ACHN (cell line): ENCODE results near the gene PLA2R1.
A peak's percentile ranks its signal among the peaks of the same experiment; 100 is the strongest.

Source experiments
- DNase-seq: peaks from one replicate; pipeline ENCODE4 v3.0.0-alpha.2; 2015
- in situ Hi-C: cut with HindIII; loops from 2 replicates; pipeline ENCODE4 v1.10.0; 2017; ENCODE audit warnings: low sequenced_read_pairs, low pct_ligation_motif_present, low pct_unique_long_range_greater_than_20kb

The PLA2R1 gene

DNA sequence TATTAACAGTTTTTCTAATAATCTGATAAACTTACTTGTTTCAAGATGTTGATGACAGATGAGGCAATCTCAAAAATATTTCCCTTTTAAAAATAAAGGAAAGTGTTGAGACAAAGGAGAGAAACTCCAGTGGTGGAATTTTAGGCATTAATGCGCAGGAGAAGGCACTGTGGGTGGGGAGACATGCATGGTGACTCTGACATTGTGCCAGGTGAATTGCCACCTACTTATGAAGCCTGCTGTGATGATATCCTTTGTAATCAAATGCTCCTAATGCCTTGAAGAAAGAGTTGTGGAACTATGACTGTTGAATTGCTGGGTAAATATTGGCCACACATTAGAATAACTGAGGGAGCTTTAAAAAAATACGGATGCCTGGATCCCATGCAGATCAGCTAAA is 101.4 kb downstream of the PLA2R1 start:
- DNase-seq = no peak
- in situ Hi-C loops = no loop called here

DNA sequence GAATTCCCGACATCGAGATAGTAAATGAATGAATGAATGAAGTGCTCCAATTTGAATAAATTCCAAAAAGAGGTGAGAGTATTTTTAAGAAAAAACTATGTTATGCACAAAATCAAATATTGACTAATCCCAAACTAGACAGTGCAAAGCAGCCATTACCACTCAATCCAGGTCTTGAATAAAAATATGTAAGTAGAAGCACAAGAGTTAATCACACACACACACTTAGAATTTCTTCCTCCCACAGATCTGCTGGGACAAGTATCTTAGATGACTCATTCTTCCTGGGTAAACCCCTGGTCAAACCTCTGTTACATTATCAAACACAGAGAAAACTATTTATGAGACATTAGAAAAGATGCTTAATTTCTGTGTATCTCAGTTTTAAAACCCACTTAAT is 102.0 kb downstream of the PLA2R1 start:
- in situ Hi-C loops = no loop called here
- DNase-seq = peak; percentile 55

DNA sequence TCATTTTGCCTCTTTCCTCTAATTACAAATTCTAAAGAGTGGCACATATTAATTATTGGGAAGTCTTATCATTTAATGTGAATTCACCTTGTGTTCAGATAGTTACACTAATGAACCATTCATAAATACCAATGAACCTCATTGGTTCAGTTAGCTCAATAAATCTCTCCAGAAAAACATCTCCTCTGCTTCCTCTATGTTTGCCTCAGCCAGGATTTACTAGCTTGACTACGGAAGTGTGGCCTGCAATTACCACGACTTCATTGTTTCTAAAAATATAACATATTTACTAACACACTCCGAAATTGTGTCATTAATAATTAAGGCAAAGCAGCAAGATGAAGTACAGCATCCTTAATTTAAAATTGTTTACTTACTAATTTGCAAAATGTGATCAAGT is 103.3 kb downstream of the PLA2R1 start:
- no peak for DNase-seq
- in situ Hi-C loops = no loop called here

DNA sequence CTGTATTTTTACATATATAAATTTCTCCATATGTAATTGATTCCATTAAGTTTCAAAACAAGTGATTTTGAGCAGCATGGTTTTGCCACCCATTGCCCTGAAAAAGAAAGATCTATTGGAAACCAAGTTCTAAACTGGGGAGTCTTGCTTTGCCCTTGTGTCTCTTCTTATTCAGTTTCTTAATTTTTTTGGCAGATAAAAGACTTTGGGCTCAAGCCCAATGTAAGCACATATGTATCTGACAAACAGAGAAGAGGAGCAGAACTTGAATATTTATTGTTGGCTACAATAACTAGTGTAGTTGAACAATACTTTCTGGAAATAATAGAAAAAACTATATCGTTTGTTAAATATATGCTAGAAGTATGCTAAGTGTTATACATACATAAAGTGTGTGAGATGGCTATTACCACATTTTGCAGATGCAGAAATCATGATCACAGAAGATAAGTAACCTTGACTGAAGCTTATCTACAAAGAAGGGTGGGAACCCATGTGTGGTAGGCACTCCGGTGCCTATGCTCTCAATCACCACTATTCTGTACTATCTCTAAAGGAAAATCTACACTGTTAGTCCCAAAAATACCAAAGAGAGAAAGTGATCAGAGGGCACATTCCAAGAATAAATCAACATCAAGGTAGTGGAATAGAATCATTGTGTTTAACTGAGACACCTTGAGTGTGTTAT is 109.1 kb downstream of the PLA2R1 start:
- no peak for DNase-seq
- in situ Hi-C loops = no loop called here

DNA sequence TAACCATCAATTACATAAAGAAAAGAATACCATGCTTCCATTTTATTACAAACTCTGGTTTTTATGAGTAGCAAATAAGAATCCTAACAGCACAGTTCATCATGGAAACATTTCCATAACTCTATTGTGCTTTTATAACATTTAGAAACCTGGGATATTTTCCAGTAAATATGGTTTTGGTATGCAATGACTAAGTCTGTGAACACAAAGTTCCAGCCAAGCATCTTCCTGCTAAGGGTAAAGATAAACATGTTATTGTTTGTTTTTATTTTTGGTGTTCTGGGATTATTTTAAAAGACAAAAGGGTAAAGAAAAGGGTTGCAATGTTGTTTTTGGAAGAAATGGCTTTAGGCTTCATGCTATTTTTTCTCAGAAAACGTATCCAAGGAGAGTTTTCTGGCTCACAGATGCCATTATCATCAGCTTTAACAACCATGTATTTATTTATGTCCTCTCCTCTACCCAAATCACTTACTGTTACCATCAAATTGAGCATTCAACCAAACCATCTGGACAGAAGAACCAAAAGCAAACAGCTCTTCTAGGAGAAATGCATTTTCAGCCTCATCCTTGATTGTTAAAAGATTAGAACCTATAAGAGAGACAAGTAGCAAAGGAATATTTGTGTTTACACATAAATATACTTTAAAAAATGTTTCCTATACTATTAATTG is 116.0 kb downstream of the PLA2R1 start:
- in situ Hi-C loops = no loop called here
- DNase-seq = no peak

DNA sequence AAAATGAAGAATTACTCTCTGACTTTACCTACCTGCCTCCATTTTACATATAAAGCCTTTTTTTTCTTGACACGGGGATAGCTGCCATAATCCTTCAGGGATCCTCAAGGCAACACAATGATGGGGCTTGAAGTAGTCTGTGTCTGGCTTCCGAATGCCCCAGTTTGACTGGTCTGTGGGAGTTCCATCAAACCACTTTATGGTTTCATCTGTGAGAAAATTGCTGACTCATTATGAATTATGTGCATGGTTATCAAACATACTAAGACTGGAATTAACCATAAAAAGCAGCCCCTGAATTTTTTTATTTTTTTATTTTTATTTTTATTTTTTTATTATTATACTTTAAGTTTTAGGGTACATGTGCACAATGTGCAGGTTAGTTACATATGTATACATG is 117.5 kb downstream of the PLA2R1 start:
- DNase-seq = no peak
- in situ Hi-C loops = no loop called here

DNA sequence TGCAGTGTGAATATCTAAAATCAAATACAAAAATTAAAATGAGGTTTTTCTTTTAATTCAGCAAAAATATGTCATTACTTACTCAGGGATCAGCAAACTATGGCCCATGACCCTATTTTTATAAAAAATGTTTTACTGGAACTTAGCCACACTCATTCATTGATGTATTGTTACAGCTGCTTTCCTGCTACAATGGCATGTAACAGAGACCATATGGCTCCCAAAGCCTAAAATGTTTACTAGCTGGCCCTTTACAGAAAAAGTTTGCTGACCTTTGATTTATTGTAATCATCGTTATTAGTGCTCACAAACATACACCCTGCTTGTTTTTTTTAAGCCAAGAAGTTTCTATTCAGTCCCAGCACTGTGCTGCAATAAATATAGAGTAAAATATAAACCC is 120.3 kb downstream of the PLA2R1 start:
- in situ Hi-C loops = no loop called here
- DNase-seq = no peak

DNA sequence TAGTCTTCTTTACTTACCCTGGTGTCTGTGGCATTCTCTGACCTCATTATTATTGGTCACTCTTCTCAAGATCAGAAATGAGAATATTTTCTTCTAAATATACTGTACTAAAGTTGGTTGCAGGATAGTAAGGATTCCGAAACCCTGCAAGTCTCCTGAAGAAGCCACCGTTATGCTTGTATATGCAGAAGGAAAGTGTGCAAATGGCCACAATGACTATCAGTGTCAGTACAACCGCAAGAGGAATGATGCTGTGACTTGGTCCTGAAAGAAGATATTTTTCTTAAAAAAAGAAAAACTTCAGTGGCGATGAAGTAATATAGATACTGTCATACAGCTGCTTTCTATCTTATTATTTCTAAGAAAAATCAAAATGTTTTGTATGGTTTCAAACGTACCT is 120.7 kb downstream of the PLA2R1 start:
- in situ Hi-C loops = no loop called here
- DNase-seq = no peak

DNA sequence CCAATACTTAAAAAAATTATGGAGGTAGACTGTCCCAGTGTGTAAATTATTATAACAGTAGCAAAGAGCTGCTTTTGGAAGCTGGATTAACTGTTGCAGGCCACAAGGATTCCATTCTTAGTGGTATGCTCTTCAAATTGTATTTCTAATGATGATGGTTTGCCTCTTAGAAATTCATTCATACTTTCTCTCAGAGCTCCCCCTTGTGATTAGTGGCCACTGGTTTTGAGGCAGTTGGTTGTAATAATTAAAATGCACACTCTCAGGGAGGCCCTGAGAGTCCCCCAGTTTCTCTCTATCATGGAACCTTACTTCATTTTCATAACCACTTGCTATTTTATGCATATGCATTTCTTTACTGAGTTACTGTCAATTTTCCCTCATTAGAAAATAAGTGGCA is 122.5 kb downstream of the PLA2R1 start:
- DNase-seq = peak; percentile 45
- in situ Hi-C loops = no loop called here

DNA sequence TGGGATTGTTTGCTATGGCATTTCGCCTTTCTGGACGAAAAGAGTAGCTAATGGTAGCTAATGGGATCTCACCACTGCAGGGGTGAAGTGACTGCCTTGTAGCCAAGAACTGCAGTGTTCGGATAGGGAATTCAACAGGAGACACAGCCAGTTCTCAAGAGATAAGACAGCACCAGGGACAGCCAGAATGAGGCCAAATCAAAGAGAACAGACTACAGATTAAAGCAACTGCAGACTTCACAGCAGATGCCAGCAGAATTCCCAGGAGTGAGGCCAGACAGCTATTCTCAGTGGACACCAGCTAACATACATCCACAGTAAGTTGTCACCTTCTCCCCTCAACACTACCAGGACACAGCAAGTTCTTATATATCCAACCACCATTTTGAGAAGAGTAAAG is 124.0 kb downstream of the PLA2R1 start:
- in situ Hi-C loops = no loop called here
- no peak for DNase-seq

DNA sequence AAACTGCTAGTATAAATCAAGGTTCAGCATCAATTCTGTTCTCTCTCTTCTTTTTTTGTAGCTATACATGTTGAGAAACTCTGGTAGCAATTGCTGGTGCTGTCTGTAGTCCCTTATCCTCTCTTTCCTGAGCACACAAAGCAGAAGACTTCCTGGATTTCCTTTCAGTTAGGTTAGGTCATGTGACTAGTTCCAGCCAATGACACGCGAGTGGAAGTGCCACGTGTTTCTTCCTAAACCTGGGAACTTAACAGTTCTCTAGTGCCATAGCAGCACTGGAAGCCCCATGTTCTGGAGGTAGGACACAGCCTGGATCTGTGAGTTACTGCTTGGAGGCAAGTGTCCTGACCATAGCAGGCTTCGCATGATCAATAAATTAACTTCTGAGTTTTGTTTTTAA is 125.9 kb downstream of the PLA2R1 start:
- in situ Hi-C loops = no loop called here
- peak; percentile 25 for DNase-seq

DNA sequence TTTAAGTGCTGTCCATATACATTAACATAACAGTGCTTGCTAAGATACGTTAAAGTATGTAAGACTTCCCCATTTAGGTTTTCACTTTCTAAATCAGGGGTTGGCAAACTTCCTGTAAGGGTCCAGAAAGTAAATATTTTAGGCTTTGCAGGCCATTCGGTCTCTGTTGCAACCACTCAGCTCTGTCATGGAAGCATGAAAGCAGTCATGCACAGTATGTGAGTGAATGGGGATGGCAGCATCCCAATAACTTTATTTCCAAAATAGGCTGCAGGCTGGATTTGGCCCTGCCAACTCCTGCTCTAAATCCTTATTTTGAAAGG is 128.7 kb downstream of the PLA2R1 start:
- in situ Hi-C loops = no loop called here
- no peak for DNase-seq

DNA sequence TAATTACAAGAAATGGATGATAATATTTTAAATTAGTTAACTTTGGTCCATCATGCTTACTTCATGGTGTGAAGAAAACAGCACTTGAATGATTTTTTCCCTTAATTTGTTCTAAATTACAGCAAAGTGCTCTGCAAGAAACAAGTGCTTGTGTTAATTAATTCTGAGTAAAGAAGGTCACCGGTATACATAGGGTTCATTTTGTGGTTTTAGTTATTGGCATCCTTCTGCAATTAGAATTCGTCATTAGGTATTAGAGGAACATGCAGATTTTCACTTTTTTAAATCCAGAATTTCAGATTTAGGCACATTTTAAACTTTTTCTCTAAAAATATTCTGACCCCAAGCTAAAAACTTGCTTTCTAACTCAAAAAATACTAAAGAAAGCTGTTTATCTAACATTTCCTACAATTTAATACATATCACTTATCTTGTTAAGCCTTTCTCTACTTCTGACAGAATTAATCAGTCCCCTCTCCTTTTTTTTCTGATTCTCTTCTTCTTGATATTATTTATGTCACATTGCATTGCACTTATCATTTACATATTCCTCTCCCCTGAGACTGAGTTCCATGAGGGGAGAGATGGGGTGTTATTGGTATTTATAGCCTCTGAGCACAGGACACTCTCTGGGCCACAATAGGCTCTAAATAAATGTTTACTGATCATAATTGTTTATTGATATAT is 129.2 kb downstream of the PLA2R1 start:
- no peak for DNase-seq
- in situ Hi-C loops = no loop called here

DNA sequence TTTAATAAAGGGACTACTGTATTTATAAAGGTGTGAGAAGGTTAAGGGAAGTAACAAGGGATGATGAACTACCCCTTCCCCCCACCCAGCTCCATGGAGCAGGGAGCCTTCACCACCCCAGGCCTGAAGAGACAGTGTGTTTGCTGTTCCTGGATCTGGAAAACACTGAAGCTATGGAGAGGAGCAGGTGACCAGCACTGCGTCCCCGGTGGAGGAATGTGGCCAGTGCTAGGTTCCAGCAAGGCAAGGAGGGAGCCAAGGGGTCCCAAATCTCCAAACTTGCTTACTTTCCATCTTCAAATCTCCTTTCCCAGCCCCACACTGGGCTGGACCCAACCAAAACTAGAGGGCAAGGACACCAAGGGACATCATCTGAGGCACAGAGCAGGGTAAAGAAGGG is 135.7 kb downstream of the PLA2R1 start:
- in situ Hi-C loops = no loop called here
- no peak for DNase-seq

DNA sequence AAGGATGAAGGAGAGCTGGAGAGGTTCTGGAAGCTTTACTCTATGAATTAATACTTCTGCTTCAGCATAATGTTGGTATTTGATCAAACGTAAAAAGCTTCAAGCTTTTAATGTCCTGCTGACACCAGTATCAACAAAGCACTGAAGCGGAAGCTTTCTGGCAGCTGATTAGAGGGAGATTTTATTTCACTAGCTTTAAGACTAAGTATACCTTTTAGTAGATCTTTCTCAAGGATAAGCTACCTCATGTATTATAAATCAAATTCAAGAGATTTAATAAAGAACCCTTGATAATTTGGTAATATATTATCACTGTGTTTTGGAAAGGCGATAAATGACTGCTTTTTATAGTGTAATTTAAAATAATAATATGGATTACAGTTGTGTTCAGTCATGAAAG is 136.4 kb downstream of the PLA2R1 start:
- in situ Hi-C loops = no loop called here
- DNase-seq = no peak

DNA sequence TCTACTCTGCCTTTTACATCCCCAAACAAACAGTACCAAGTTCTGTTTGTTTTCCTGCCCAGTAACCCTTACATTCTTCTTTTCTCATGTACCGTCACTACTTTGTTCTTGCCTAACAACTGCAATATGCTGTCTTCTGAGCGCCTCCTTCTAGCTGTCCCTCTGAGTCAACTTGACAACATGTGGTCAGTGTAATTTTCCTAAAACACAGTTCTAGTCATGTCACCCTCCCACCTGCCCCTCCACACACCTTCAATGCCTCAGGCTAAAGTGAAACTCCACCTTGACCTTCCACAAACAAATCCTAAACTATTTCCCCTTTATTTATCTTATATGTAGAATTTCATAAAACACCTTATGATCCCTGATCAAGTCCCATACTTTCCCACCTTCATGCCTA is 139.9 kb downstream of the PLA2R1 start:
- in situ Hi-C loops = no loop called here
- no peak for DNase-seq

DNA sequence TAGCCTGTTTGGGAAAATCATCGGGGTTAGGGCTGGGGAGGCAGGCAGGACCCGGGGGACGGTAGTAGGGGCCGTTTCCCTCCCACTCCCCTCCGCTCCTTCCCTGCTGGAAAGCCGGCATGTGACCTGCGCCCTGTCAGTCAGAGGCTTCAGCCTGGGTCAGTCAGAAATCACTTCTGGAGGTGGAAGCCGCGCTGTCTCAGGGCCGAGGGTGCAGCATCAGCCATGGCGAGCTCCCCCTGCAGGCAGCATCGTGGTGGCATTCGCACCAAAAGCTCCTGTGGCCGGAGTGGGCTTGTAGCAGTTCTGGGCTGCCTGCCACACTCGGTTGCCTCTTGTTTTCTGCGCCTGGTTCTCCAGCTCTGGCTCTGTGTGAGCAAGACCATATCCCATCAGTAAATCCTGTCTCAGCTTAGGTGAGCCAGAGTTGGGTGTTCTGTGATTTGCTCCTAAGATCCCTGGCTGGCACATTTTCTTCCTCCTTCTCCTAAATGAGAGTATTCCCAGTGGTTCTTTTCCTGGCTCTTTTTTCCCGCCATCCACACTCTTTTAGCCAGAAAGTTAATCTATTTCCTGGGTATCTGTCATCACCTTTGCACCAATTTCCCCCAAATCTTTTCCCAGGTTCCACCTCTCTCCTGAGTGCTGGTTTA is 140.5 kb downstream of the PLA2R1 start:
- peak; percentile 78 for DNase-seq
- in situ Hi-C loops = no loop called here

DNA sequence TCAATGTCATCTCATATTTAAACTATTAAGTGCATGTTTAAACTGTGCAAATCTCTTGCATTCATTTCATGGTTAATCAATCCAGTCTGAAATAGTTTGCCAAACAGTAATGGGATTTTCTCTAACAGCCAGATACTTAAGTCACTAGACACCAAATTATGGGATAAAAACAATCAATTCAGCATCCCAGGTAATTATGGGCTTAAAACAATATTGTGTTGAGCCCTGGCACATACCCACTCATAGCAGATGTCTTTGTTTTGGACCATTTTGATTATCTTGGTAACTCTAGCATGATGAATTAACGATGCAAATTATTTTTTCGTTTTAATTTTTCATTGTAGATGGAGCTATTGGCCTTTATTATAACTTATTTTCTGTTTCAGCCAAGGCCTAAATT is 145.9 kb downstream of the PLA2R1 start:
- no peak for DNase-seq
- in situ Hi-C loops = no loop called here

DNA sequence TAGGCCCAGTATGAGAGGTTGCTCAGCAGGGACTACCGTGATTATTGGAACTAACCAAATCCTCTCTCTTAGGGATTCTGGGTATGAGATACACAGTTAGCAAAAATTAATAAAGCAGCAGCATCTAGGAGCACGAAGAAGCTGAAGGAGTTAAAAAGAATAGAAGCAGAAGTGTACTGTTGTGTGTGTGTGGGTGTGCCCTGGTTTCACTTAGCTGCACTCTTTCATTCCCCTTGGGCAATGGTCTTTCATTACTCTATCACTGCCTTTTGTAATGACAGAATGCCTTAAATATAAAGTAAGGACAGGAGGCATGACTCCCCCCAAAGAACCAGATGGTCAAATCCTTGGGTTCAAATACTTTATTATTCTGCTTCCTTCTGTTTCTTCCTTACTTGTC is 148.5 kb downstream of the PLA2R1 start:
- no peak for DNase-seq
- in situ Hi-C loops = no loop called here

DNA sequence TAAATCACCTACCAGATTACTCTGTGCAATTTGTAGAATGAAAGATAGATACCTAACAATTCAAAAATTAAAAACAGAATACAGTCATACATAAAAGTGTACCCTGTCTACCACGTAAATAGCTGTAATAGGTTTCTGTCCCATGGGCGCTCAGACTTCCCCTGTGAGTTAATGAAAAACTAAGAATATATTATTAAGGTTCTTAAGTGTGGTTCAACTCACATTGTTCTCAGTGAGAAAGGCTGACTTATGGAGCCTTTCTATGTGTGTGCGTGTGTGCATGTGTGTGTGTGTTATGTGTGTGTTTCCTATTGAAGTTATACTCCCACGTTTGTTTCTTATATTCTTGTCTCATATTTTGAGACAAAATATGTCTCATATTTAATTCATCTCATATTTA is 149.8 kb downstream of the PLA2R1 start:
- in situ Hi-C loops = no loop called here
- no peak for DNase-seq
